HL-60/S4 treated with retinoic acid at 250 ng/mL for 4 days and 3 days (cell line): ENCODE measurements around the gene PREPL.

Experiments
- in situ Hi-C: fragments of 300-500 bp; cut with MboI; formaldehyde crosslinking; loops from 2 replicates; pipeline ENCODE4 v1.7.0; 2022; ENCODE audit warnings: low sequenced_read_pairs

PREPL gene

GRCh38 chr2:44299635-44300034 is 61.7 kb downstream of the PREPL start:
- in situ Hi-C loops = no loop called here

GRCh38 chr2:44297431-44297830 is 63.9 kb downstream of the PREPL start:
- in situ Hi-C loops = no loop called here

GRCh38 chr2:44296653-44297052 is 64.6 kb downstream of the PREPL start:
- in situ Hi-C loops = no loop called here

GRCh38 chr2:44295633-44296359 is 65.5 kb downstream of the PREPL start:
- in situ Hi-C loops = no loop called here

GRCh38 chr2:44295113-44295512 is 66.2 kb downstream of the PREPL start:
- in situ Hi-C loops = no loop called here

GRCh38 chr2:44291281-44292248 is 69.7 kb downstream of the PREPL start:
- in situ Hi-C loops = no loop called here

GRCh38 chr2:44290261-44290660 is 71.0 kb downstream of the PREPL start:
- in situ Hi-C loops = no loop called here

GRCh38 chr2:44286884-44287638 is 74.2 kb downstream of the PREPL start:
- in situ Hi-C loops = no loop called here

- in situ Hi-C loops = no loop called here
Measured at GRCh38 chr2:44286119-44286883, 75.0 kb downstream of the PREPL start.

- in situ Hi-C loops = no loop called here
Measured at GRCh38 chr2:44285174-44285573, 76.1 kb downstream of the PREPL start.

- in situ Hi-C loops = no loop called here
Measured at GRCh38 chr2:44283116-44283666, 78.1 kb downstream of the PREPL start.

GRCh38 chr2:44280869-44281268 is 80.4 kb downstream of the PREPL start:
- in situ Hi-C loops = no loop called here

GRCh38 chr2:44277541-44277940 is 83.8 kb downstream of the PREPL start:
- in situ Hi-C loops = no loop called here

- in situ Hi-C loops = no loop called here
Measured at GRCh38 chr2:44275927-44276303, 85.4 kb downstream of the PREPL start.

GRCh38 chr2:44273596-44273995 is 87.7 kb downstream of the PREPL start:
- in situ Hi-C loops = no loop called here

- in situ Hi-C loops = no loop called here
Measured at GRCh38 chr2:44273076-44273475, 88.2 kb downstream of the PREPL start.

- in situ Hi-C loops = no loop called here
Measured at GRCh38 chr2:44271296-44271695, 90.0 kb downstream of the PREPL start.

- in situ Hi-C loops = no loop called here
Measured at GRCh38 chr2:44269831-44270230, 91.5 kb downstream of the PREPL start.

- in situ Hi-C loops = no loop called here
Measured at GRCh38 chr2:44267796-44268648, 93.3 kb downstream of the PREPL start.
